GM18909 (cell line): ENCODE results near the gene LTC4S.

Source experiments
- ATAC-seq: cut with Tn5 transposase; IDR thresholded peaks from one replicate; pipeline ENCODE4 v1.9.1; 2021; ENCODE audit warnings: mild to moderate bottlenecking; ENCODE audit not compliant: unreplicated experiment, poor library complexity

LTC4S gene

DNA sequence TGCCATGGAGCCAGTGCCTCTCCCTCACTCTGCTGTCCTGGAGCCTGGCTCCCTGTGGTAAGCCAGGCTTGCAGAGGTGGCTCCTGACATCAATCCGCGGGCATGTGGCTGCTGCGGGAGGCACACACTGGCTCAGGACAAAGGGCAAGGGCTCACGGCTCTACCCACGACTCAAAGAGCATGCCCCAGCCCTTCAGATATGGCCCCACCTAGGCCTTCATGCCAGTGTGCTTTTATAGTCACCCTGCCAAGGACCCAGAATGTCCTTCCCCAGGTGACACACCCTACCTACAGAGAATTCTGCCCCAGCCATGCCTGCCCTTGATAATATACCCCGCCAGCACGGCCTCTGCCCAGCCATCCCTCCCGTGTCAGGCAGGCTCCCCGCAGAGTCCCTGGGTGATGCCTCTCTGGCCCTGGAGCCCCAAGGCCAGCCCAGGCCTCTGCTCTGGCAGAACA, 11.3 kb downstream of the LTC4S start:
- no peak for ATAC-seq

- peak; percentile 18 for ATAC-seq
Observed at GRCh38 chr5:179805529-179806249, 11.9 kb downstream of the LTC4S start.

GRCh38 chr5:179806250-179807048, 12.7 kb downstream of the LTC4S start, which contains the start of gene MGAT4B:
MGAT4B (minus strand) TSS chr5:179806866; CDS start chr5:179806583, 283 bp downstream.
- ATAC-seq: peak; percentile 68

DNA sequence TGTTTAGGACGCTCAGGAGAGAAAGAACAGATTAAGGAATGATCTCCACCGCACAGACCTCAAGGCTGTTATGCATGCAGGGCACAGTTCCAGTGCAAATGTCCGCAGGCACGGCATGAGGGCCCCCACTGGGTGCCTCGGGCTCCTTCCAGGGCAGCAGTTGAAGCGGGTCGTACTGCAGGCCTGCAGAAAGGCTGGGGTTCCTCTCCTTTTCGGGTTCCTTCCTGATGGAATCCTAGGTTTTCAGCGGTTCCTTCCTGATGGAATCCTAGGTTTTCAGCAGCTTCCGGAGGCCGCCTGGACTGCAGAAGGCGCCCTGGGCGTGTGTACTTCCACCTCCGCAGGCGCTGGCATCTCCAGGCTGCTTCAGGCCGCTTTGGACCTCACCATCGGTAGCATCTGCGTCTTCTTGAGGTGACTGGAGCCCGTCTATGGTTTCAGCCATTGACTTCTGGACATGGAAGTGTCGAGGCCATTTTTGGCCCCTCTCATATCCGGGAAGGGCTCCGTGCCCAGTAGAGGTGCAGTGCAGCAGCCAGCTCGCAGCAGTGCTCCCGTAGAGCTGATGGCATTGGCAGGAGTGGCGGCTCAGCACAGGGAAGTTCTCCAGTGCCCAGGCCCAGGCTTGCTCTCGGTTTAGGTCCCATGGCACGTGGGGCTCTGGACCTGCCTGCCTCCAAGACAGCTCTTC, 18.5 kb downstream of the LTC4S start:
- ATAC-seq: no peak

DNA sequence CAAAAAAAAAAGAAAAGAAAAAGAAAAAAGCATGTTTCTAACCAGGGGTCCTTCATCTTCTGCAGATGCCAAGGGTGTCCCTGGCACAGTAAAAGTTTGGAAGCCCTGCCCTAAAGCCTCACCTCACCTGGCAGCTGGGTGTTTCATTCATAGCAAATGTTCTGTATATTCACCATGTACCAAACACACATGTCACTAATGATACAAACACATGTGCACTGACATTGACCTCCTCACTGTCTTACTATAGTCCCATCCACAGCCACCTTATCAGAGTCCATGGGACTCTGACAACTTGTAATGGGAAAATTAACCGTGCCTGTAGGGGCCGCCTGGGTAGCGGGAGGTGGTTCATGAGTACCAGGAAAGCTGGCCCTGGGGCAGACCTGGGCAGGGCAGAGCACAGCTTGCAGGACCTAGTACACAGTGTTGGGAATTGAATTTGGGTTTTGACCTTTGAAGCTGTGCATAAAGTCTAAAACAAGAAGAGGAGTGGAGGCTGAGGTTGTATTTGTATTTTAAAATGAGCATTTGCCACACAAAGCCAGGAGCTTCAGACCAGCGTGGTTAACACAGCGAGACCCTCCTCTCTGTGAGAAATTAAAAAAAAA, 19.3 kb downstream of the LTC4S start:
- no peak for ATAC-seq

DNA sequence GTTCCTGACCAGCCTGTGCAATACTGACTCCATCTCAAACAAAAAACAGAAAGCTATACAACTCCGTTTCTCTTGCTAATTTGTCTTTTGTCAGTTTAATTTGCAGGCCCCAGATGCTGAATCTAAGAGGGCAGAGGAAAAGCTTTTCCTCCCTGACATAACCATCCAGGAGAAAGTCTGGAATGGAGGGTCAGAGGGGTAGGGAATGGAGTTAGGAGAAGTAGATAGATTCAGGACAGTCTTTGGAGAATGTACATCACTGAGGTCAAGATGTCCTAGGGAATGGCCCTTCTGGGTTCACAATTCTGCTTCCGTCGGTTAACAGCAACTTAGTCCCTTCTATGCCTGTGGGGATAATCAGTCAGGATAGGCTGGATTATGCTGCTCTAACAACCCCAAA, 20.3 kb downstream of the LTC4S start:
- no peak for ATAC-seq

DNA sequence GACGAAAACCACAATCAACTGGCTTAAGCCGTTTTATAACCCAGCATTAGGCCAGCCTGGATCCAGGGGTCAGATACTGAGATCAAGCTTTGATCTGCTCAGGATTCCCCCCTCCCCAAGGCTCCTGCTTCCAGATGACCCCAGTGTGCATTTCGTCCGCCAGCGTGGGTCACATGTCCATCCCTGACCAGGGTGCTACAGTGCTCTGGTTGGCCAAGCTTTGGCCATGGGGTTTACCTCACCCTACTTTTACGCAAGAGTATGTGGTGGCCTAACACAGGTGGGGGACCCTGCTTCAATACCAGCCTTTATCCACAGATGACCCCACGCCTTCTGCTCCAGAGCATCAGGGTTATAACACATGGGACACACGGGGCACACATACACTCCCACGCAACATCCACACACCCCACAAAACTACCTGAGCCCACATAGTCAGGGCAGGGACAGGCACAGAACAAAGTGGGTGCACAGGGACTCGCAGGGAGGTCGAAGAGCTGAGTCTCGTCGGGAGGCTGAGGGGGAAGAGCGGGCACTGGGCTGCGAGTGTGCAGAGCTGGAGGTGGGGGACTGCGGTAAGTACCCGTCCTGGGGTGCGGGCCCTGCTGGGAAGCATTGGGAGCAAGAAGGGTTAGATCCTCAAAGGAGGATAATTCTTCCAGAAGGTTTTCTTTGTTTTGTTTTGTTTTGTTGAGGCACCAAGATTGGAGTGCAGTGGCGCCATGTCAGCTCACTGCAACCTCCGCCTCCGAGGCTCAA, 21.9 kb downstream of the LTC4S start:
- ATAC-seq: no peak

DNA sequence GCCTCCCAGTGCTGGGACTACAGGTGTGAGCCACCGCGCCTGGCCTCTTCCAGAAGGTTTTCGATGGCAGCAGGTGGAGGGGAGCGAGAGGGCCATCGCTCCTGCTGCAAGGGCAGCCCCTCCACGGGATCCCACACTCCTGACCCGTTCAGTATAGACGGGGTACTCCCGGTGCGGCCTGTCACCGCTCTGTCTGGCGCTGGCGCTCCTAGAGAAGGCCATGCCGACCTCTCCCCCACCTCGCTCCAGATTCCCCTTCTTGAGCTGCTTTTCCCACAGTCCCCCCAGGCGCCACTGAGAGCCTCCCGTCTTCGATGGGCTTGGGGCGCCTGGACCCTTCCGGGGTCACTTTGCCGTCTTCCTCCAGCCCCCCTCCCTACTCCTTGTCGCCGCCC, 22.6 kb downstream of the LTC4S start:
- no peak for ATAC-seq

GRCh38 chr5:179816796-179817469, 23.1 kb downstream of the LTC4S start:
- ATAC-seq: no peak

- no peak for ATAC-seq
Observed at GRCh38 chr5:179817470-179817840, 23.7 kb downstream of the LTC4S start.

- no peak for ATAC-seq
Observed at GRCh38 chr5:179817890-179818745, 24.3 kb downstream of the LTC4S start.

DNA sequence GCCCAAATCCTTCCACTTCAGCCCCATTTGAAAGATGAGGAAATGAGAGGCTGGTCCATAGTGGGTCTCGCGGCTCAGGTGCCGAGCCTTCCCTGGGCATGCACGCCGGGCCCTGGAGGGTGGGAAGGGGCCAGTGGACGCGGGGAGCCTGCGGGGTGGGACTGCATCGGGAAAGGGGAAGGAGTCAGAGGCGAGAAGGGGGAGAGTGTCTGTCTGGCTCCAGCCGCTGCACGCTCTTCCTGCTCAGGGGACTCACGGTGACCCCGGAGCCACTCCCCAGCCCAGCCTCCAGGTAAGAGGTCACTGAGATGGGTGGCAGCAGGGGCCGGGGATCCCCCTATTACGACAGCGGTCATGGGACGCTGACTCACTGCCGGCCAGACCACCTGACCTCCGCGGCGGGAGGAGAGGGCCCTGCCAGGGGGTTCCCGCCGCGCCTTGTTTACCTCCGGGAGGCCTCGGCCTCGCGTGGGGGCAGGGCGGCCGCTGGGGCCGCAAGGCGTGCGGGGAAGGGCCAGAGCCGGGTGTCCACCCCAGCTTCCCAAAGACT, 25.0 kb downstream of the LTC4S start:
- ATAC-seq: peak; percentile 71

DNA sequence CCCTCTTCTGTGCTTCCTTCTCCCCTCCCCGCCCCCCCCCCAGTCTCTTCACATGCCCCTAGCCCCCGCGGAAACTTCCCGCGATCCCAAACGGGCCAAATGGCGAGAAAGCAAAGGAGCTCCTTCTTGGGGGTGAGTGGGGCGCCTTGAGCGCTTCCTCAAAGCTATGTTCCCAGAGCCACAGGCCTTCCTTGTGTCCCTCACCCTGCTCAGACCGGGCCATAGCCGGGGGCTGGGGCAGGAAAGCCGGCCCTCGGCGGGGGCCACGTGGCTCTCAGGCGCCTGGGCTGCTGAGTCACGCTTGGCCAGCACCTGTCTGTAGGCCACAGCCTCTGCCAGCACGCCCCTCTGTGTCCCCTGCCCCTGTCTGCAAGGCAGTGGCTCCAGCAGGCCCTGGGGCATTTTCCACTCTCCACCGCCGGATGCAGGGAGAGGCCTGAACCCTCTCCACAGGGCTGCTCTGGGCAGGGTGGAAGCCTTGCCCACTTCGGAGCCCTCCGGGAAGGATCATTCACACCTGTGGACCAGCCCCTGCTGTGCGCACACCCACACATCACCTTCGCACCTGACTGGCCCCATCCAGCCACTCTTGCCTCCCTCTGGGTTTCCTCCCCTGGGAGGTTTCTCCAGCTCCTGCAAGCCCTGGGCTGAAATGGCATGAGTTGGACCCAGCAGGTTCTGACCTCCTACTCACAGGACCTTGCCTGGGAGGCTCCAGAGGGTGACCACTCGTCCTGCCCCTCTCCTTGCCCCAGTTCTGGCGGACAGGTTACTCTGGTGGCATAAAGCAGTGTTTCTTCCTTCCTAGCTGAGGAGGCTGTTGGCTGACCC, 25.7 kb downstream of the LTC4S start:
- no peak for ATAC-seq

- ATAC-seq: no peak
Observed at GRCh38 chr5:179820127-179820482, 26.3 kb downstream of the LTC4S start.

DNA sequence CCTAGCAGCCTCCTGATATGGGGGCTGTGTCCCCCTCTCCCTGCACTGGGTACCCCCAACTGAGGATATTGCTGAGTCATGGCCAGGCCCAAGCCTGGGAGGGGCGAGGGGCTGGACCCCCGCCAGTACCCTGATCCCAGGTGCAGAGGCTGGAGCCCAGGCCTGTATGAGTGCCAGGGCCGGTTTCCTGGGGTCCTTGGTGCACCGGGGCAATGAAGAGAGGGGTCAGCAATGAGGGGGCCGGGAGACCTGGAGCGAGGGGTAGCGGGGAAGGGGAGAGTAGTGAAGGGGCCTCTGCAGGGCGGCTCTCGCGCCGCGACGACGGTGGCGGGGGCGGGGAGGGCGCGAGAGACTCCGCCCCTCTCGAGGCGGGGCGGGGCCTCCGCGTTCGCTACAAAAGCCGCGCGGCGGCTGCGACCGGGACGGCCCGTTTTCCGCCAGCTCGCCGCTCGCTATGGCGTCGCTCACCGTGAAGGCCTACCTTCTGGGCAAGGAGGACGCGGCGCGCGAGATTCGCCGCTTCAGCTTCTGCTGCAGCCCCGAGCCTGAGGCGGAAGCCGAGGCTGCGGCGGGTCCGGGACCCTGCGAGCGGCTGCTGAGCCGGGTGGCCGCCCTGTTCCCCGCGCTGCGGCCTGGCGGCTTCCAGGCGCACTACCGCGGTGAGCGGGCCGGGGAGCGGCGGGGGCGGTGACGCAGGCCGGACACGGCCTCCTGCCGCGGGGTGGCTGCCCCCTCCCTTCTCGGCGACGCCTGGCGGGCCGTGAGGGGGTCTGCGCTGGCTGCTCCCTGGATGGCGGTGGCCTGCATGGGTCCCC, 26.9 kb downstream of the LTC4S start, which contains the start of gene SQSTM1:
SQSTM1 (plus strand) TSS at position 423 of the 815 bp plus-strand sequence; CDS start at position 455, 32 bp downstream.
- ATAC-seq: peak; percentile 48

- ATAC-seq: peak; percentile 45
Observed at GRCh38 chr5:179821298-179822058, 27.7 kb downstream of the LTC4S start.
